22Rv1 (cell line): ENCODE measurements around the gene ADGRA1.

Experiments used
- H3K27ac ChIP-seq: fragments of 450-650 bp; 2 replicates; pipeline ENCODE4 v1.5.1; 2017
- ZFX ChIP-seq: fragments of 450-650 bp; IDR thresholded peaks from 2 replicates; pipeline ENCODE4 v1.6.1; 2017; ENCODE audit warnings: antibody characterized with exemption, borderline replicate concordance
- TF ChIP-seq, protein P1 (sequence below): fragments of 450-650 bp; IDR thresholded peaks from 2 replicates; pipeline ENCODE4 v1.5.1; 2017; ENCODE audit warnings: mild to moderate bottlenecking

ADGRA1 gene

DNA sequence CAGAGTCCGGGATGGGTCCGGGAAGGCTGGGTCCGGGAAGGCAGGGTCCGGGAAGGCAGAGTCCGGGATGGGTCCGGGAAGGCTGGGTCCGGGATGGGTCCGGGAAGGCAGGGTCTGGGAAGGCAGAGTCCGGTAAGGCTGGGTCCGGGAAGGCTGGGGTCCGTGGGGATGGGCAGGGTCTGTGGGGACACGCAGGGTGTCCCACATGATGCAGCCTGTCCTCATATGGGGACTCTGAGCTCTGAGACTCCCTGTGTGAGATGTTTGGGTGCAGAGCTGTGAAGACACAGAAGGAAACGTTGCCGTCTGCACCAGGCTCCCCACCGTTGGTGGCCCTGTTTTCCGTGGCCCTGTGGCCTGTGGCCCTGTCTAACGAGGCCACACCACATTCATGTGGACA, 45.7 kb upstream of the ADGRA1 start:
- no peak overlapping the region for H3K27ac ChIP-seq
- TF ChIP-seq ZFX: no peak
- TF ChIP-seq, protein P1, sequence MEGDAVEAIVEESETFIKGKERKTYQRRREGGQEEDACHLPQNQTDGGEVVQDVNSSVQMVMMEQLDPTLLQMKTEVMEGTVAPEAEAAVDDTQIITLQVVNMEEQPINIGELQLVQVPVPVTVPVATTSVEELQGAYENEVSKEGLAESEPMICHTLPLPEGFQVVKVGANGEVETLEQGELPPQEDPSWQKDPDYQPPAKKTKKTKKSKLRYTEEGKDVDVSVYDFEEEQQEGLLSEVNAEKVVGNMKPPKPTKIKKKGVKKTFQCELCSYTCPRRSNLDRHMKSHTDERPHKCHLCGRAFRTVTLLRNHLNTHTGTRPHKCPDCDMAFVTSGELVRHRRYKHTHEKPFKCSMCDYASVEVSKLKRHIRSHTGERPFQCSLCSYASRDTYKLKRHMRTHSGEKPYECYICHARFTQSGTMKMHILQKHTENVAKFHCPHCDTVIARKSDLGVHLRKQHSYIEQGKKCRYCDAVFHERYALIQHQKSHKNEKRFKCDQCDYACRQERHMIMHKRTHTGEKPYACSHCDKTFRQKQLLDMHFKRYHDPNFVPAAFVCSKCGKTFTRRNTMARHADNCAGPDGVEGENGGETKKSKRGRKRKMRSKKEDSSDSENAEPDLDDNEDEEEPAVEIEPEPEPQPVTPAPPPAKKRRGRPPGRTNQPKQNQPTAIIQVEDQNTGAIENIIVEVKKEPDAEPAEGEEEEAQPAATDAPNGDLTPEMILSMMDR: no peak

- no peak for TF ChIP-seq ZFX
- TF ChIP-seq, protein P1: no peak
- no peak overlapping the region for H3K27ac ChIP-seq
These were observed 44.9 kb upstream of the ADGRA1 start for GRCh38 chr10:133042816-133043215.

GRCh38 chr10:133043541-133044225, 44.0 kb upstream of the ADGRA1 start:
- no peak for TF ChIP-seq ZFX
- TF ChIP-seq, protein P1: no peak
- H3K27ac ChIP-seq: no peak overlapping the region

- H3K27ac ChIP-seq: no peak overlapping the region
- TF ChIP-seq, protein P1: no peak
- no peak for TF ChIP-seq ZFX
These were observed 43.3 kb upstream of the ADGRA1 start for GRCh38 chr10:133044401-133044811.

DNA sequence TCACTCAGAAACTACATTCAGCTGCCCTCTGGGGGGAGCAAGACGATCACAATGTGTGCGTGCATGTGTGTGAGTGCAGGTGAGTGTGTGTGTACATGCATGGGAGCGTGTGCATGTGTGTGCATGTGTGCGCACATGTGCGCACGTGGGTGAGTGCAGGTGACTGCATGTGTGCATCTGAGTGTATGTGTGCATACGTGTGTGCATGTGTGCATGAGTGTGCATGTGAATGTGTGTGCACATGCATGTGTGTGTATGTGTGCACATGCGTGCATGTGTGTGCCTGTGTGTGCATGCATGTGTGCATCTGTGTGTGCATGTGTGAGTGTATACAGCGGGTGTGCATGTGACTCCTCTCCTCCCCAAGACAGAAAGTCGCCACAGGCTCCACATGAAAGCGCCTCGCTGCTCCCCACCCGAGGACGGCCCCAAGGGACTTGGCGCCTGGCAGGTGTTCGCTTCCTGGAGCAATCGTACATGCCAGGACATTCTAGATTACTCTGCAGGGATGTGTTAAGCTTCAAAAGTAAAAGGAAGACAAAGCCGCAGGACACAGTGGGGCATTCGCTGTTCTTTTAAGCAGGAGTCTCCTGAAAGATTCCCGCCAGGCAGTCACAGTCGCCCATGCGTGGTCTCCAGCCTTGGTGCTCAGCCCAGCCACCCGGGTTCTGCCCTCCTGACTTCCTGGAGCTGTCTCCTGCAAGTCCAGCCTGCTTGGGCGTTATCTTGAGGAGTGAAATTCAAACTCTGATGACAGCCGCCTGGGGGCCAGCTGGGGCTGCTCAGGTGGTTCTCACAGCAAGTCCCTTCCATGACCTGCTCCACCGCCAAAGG, 42.0 kb upstream of the ADGRA1 start:
- TF ChIP-seq ZFX: no peak
- H3K27ac ChIP-seq: no peak overlapping the region

DNA sequence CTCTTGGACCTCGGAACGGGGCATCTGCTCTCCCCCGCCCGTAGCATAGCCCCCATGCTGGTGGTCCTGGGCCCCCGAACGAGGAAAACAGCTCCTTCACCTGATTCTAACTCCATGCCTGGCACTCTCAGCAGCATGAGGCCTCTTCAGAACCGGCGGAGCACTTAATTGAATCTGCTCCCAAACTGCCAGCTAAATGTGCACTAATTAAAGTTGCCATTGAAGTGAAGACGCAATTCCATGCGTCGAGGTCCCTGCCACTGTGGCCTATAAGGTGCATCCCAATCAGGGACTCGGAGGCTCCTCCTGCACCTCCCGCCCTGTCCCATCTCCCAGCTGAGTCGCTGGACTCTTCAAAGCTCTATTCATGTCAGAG, 41.3 kb upstream of the ADGRA1 start:
- H3K27ac ChIP-seq: no peak overlapping the region
- TF ChIP-seq ZFX: no peak

GRCh38 chr10:133047526-133048123, 40.1 kb upstream of the ADGRA1 start:
- no peak for TF ChIP-seq ZFX
- TF ChIP-seq, protein P1: no peak
- no peak overlapping the region for H3K27ac ChIP-seq

GRCh38 chr10:133048266-133048665, 39.5 kb upstream of the ADGRA1 start:
- no peak overlapping the region for H3K27ac ChIP-seq
- TF ChIP-seq, protein P1: no peak
- TF ChIP-seq ZFX: no peak
